HG03064 (cell line): ENCODE measurements around the gene PSMD11.

Source experiments
- ATAC-seq: cut with Tn5 transposase; IDR thresholded peaks from one replicate; pipeline ENCODE4 v1.9.1; 2021; ENCODE audit warnings: low read depth; ENCODE audit not compliant: unreplicated experiment

The PSMD11 gene

DNA sequence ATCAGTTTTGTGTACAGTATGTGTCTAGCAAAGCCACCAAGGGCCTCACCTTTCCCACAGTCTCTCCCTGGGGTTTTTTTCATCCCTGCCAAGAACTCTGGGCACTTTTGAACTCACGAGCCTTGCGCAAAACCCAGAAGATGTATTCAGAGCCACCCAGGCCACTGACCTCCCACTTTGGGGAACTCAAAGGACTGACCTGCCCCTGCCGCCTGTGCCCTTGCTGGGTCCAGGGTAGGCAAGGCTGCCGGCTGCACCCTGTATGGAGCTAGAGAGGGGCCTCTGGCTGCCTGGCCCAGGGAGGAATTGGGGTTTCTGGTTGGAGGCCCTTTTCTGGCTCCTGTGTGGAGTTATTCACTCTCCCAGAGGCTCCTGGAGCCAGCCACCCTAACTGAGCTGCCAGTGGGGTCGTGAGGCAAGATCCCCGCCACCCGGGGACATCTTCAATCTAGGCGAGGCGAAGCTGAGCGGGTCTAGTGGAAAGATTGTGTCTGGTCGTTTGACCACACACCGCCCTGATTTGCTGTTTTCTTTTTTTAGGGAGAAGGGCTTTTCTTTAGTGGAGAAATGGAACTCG lies 44.4 kb downstream of the PSMD11 start:
- no peak for ATAC-seq

DNA sequence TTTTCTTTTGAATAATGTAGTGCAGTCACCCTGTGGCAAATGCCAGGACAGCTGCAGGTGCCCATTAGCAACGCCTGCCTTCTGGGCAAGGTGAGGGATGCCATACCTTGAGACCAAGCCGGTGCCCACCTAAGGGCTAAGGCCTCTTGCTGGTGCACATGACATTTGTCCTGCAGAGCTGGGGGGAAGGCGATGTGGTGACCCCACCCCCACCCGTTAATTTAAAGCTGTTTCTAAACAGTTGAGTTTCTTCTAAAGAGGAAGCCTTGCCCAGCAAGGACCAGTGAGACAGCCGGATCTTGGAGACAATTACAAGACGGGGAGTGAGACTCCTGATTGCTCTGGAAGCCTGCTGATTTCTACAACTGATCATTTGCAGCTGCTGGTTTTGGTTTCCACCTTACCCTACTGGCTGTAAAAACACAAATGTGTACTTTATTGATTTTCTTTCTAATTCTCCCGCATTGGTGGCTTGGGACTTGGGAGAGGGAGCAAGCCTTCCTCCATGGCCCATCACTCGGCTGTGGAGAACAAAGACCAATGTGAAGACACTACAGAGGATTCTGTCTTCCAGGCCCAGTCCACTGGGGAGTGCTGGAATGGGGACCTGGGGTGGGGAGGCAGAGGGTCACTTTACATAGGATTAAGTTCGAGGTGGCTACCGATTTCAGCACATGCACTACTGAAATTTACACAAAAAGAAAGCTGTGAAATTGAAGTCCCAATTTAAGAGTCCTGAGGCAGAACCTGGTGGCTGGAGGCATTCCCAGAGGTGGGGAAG lies 45.2 kb downstream of the PSMD11 start:
- no peak for ATAC-seq

DNA sequence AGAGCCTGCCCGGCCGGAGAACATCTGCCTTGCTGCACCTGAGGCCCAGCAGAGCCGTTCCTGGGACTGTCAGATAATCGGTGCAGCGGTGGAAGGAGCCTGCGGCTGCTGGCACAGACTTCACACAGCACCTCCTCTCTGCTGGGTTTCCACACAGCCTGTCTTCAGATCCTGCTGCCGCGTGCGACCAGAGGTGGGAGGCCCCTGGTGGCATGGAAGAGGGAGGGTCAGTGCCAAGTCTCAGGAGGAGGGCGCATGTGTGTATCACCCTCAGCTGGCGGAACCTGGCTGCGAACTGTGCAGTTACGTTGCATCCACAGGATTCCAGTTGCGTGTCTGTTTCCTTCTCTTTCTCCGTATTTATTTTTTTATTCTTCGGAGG lies 45.8 kb downstream of the PSMD11 start:
- no peak for ATAC-seq

DNA sequence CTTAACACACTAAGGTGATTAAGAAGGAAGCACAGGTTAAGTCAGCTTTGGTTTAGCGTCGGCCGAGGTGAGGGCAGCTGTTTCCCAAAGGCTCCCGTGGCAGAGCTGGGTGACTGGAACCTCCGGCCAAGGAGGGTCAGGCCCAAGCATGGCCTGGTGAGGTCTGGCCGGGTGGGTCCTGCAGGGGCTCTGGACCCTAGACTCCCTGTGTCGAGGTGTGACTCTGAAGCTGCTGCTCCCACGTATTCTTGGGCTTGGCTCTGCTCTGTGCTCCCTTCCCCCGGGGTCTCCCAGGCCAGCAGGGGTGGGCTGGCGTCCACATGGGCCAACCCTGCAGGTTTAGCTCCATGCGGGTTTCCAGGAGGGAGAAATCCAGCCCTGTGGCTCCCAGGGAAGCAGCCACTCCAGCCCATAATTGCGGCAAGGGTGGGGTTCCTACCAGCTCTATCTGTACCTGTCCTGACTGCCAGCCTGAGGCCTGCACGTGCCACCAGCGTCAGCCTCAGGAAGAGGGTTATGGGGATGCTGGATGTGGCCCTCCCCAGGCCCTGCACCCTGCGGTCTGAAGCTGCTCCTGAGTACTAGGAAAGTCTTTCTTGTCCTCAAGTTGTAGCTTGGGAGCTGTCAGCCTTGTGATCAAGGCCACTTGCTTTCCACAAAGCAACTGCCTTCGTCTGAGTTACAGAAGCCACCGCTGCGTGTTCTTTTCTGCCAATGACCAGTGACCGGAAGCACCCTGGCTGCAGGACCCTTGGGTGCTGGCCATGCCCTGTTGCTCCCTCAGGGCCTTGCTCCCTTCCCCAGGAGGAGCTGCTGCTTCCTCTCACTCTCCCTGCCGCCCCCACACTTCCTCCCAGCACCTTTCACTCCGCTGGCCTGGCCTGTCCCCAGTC lies 47.3 kb downstream of the PSMD11 start:
- ATAC-seq = no peak

DNA sequence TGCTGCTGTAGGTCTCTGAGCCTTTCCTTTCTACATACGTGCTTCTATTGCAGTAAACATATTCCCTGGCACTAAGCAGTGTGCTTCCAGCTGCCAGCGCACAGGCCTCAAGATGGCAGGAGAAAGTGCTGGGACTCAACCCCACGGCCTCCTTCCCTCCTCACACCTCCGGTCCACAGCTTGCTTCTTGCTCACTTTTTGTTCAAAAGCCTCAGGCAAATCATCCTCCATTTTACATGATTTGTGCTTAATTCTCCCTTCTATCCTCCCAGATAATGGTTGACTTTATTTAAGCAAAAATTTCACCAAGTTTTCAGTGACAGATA lies 47.9 kb downstream of the PSMD11 start:
- no peak for ATAC-seq

DNA sequence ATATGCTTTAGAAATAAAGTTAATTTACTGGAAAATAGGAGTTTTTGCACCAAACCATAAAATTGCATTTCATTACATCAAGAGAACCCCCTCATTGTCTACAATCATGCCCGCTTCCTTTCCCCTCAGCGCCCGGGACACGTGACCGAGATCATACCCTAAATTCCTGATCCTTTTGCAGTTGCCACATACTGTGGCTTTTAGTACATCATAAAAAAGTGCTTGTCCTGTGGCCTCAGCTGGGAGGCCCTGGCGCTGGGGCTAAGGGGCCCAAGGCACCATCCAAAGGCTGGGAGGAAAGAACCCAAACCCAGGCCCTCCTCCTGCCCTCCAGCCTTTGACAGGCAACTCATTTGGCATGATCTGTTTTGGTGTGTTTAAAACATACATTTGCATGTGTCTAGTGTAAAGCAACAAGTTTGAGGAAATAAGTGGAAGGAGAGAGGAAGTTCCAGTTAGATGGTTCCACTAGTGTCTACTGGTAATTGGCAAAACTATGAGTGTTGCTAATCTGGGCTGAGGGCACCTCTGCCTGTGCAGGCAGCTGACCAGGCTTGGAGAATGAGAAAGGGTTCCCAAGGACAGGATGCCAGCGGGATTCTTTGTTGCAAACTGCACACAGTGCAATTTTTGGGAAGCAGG lies 48.5 kb downstream of the PSMD11 start:
- ATAC-seq = no peak

DNA sequence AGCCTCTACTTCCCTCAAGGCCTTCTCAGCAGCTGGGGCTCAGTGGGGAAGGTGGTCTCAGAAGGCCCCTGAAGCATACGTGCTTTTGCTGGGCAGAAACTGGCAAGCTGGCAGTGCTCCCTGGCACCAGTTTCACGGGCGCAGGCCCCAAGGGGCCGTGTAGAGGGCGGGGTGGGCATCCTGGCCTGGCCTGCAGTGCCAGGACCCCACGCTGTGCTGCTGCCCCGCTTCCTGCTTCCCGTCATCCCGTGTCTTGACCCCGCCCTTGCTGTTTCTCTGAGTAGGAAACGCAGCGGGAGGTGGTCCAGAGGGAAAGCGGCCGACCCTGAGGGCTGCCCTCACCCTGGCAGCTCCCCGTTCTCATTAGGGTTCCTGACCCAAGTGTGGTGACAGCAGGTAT lies 49.3 kb downstream of the PSMD11 start:
- ATAC-seq = no peak

DNA sequence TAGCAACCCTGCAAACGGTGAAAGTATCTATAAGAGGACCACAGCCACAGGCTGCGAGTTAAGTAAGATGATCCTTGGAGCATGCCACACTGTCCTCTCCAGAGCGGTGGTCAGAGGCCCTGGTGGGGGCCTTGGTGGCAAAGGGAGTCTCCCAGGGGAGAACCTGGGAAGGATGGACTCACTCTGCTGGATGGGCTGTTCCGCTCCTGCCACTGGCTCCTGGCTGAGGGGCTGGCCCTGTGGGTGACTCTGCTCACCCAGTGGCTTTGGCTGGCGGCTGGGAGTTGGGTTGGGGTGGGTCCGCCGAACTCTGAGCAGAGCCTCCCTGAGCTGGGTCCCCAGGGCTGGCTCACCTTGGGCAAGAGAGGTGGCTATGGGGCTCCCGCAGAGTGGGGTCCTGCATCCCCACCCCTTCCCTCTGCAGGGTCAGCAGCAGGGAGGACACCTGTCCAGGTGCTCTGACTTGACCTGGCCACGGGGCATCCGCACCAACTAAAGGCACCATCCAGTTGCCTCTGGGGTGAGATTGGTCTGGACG lies 49.7 kb downstream of the PSMD11 start:
- ATAC-seq = no peak

DNA sequence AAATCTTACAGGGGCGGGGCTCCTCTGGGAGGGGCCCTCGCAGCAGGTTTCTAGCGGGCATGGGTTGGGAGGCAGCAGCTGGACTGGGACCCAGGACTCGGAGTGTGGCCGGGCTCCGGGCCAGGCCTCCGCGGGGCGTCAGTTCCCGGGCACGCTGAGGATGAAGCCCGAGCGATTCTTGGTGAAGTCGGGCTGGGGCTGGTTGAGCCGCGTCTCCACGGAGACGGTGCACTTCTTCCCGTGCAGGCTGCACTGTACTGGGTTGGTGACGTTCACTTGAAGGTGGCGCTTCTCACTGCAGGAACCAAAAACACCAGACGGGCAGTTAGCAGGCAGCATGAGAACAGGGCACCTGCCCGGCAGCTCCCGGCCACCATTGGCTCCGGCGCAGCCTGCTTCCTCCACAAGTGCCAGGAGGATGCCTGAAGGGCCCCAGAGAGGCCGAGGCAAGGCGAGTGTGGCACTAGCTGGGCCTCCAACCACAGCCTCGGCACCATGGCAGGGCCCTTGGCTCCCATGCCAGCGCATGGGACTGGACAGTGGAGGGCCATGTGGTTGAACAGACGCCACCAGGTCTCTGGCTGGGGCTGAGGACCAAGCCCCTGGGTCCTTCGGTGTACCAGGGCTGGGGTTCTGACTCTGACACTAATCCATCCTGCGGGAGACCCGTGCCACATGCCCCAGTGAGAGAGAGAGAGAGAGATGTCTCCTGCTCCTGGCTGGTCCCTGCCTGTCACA lies 50.5 kb downstream of the PSMD11 start:
- no peak for ATAC-seq

DNA sequence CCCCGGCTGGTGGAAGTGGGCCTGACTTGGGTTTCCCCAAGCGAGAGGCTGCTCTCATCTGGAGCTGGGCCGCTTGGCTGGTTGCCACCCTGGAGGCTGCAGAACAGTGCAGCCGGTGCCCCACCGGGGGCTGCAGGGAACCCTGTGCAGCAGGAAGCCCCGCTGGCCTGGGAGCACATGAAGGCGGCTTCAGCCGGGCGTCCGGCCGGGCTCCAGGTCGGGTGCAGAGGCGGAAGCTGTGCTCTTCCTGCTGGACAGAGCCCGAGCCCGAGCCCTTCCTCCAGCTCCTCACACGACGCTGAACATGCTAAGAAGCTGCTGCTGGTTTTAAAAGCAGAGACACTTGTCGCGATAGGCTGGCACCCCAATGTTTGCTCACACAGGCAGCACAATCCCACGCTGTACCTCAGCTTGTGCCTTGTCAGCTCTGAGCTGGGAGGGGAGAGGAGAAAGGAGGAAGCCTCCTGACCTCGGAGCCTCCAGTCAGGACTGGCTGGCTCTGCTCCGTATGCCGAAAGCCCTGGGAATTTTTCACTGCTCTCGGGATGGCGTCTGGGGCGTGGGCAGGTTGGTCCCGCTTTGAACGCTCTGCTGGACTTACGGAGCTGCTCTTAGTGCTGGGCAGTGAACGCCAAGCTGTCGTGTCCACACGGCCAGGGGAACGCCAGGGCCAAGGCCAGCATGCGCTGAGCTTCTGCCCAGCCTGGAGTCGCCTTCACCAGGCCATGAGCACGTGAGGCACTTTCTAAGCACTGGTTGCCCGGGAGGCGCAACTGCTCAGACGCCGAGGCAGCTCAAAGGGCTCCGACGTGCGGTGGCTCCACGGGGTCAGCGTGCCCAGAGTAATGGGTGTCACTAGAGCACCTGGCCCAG lies 51.3 kb downstream of the PSMD11 start:
- no peak for ATAC-seq

DNA sequence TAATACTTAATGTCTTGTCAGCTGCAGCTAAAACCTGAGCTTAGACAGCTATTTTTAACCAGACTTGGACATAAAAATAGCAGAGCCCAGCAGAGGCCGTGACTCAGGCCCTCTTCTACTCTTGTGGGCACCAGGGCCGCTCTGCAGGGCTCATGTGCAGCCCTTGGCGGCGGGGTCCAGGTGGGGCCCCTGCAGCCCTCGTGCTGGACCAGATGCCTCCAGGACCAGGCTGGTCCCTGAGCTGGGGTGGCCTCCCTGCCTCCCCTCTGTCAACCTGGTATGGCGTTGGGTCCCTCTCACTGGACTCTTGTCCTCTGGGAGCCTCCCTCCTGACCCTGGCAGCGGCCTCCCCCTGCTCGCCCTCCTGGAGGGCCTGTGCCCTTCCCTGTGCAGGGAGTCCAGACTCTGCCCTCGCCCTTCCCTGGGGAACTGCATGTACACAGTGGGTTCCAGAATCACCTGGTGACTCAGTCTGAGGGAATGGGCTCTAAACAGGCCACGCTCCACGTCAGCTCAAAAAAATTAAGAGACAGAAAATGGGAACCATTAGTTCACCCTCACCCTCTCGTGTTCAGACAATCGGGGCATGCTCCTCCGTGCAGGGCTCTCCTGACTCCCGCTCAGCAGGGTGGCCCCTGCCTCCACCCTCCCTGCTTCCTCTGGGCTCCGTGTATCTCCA lies 52.2 kb downstream of the PSMD11 start:
- ATAC-seq = no peak

DNA sequence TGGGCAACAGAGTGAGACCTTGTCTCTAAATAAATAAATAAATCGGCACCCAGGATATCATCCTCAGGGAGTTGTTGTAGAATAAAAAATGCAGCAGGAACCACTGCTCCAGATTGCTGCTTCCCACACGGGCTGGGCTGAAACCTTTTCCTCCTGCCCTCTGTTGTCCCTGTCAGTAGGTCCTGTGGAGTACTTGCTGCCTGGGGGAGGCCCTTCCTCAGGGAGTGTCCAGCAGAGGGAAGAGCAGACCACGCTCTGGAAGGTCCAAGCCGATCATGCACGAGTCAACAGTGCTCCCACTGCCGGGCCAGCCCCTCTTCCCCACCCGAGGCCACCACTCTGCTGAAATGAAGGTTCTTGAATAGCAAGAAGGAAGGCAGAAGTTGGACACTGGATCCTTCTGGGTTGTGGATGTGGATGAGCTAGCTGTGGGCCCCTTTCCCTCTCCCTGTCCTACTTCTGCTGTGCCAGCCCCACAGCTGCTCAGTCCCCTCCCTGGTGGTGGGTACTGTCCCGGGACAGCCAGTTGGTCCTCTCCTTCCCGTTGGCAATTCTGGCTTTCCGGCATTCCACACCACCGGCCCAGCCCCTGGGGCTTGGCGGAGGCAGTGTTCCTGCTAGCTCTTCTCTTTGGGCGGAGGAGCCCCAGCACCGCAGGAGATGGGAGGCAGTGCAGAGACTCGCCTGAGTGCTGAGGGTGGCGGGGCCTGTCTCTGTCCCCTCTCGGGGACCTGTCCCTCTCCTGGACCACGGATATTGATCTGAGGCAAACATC lies 53.3 kb downstream of the PSMD11 start:
- ATAC-seq = no peak

DNA sequence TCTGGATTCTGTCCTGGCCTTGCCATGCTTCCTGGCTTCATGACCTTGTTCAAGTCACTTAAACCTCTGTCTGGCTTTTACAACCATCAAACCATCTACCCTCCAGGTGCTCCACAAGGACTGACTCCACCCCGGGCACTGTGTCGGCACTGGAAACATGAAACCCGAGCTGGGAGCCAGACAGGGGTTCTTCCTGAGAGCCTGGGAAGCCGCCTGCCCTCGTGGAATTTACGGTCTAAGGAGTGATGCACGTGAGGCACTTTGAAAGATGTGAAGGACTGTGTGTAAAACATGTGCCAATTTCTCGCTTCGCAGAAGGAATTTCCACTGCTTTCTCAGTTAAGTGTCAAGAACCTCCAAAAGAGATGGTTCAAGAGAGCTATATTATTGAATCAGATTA lies 54.1 kb downstream of the PSMD11 start:
- ATAC-seq = no peak

DNA sequence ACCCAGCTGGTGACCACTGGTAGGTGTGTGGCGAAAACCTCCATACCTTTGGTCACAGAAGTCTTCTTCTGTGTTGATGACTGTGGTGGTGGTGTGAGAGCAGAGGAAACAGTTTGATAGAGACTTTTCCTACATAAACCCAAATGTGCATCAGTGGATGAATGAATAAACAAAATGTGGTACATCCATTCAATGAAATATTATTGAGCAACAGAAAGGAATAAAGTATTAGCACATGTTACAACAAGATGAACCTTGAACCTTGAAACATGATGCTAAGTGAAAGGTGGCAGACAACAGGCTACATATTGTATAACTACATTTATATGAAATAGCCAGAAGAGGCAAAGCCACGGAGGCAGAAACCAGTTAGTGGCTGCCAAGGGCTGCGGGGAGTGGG lies 57.7 kb downstream of the PSMD11 start:
- no peak for ATAC-seq

DNA sequence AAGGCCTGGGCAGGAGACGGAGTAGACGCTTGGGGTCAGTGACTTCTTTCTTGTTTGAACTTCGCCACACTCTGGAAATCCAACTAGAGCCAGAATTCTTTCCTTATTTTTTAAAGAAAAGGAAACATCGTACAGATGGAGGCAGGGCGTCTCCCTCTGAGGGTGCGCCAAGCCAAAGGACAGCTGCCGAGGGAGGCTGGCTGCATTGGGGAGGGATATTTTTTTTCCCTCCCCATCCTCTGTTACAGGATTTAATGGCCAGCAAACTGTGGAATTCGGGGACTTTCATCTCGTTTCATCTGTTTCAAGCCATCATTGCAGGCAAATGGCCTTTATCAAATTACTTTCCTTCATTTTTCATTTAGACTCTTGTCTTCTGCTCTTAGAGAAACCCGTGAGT lies 58.4 kb downstream of the PSMD11 start:
- ATAC-seq = no peak

DNA sequence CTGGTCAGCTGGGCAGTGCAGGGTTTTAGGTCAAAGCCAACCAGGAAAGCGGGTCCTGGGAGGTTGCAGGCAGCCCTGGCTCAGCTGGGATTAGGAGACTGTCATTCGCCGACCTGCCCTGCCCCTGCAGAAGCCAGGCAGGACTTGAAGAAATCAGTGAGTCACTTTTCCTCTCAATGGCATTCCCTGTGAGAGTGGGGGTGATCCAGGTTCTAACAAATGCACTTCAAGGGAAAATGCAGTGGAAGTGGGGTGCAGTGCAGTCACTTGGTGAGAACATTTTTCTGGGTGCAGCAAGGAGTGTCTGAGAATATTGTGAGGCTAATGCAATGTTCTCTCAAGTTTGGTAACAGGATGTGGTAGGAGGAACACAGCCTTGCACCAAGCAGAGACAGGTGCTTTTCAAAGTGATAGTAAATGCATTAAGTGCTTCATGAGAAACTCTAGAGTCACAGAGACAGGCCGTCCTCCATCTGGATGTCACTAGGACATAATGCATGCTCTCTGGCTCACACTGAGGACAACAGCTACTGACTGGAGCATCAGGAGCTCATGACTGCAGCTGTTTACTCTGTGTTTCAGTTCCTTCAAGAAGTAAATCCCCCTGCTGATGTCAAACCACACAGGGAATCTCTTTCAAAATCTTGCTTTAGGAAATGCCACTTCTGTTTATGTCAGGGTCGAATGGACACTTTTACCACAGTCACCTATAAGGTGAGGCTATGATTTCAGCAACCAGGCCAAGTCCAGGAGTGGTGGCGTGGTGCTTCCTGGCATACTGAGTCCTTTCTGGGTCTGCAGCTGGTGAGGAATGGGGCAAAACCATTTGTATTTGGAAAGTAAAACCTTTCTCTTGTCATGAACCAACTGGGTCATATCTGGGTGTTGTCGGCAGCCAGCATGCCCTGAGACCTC lies 59.2 kb downstream of the PSMD11 start:
- ATAC-seq = peak; percentile 82
